Kidney (tissue), 14 donors: ENCODE results near the gene CKM. TPM values are rescaled to one million over a fixed set of nuclear protein-coding genes. Genes with fewer than 3 reads are reported as not detected.

Experiments
- DNase-seq, 5 donors: peaks; one replicate each; pipeline ENCODE4 v3.0.0-alpha.2; 2013 to 2020
- FAIRE-seq: peaks from 2 replicates; lab custom pipeline; 2012; peaks lifted over from hg19 to GRCh38; lab: Jason Lieb, UNC
- H3K27ac ChIP-seq, 2 donors: one replicate each; pipeline ENCODE4 v1.7.0; 2013; ENCODE audit warnings: low read depth in 2 of 2, low read length in 2 of 2, inconsistent platforms in 1 of 2
- H3K27me3 ChIP-seq: one replicate; pipeline ENCODE4 v1.7.1; 2013; ENCODE audit warnings: low read length, inconsistent platforms; ENCODE audit not compliant: control insufficient read depth, insufficient read depth
- H3K36me3 ChIP-seq, 3 donors: one replicate each; pipeline versions ENCODE4 v1.7.0 to v1.7.1; 2013; ENCODE audit warnings: low read length in 3 of 3, control low read depth in 1 of 3, inconsistent platforms in 1 of 3; ENCODE audit not compliant: insufficient read depth in 3 of 3, control insufficient read depth in 2 of 3
- H3K4me1 ChIP-seq, 3 donors: one replicate each; pipeline versions ENCODE4 v1.7.0 to v1.7.1; 2013; ENCODE audit warnings: low read length in 3 of 3, inconsistent platforms in 1 of 3, low read depth in 1 of 3; ENCODE audit not compliant: control insufficient read depth in 2 of 3, insufficient read depth in 2 of 3
- H3K4me3 ChIP-seq, 3 donors: one replicate each; pipeline versions ENCODE4 v1.7.0 to v1.8.1; 2013; ENCODE audit warnings: low read length in 3 of 3, control low read depth in 1 of 3, inconsistent platforms in 1 of 3
- H3K9ac ChIP-seq, 3 donors: one replicate each; pipeline versions ENCODE4 v1.7.0 to v1.7.1; 2013; ENCODE audit warnings: low read length in 3 of 3, control low read depth in 1 of 3, inconsistent platforms in 1 of 3
- H3K9me3 ChIP-seq, 3 donors: one replicate each; pipeline versions ENCODE4 v1.7.0 to v1.7.1; 2013; ENCODE audit warnings: low read length in 3 of 3, control low read depth in 1 of 3, inconsistent platforms in 1 of 3; ENCODE audit not compliant: control insufficient read depth in 2 of 3, insufficient read depth in 1 of 3
- CTCF ChIP-seq: IDR thresholded peaks from 3 replicates; pipeline ENCODE4 v1.5.1; 2012; ENCODE audit warnings: mild to moderate bottlenecking, moderate library complexity, borderline replicate concordance; ENCODE audit not compliant: insufficient read depth; ENCODE audit errors: extremely low read depth
- intact Hi-C: fragments of 100-400 bp; cut with DNase I; formaldehyde crosslinking; loops from one replicate; pipeline ENCODE4 v1.11.1; 2022
- polyA plus RNA-seq: library from polyadenylated mRNA; stranded (reverse); fragments of 350-450 nt; fragmentation: Illumina TruSeq; extraction: RNeasy Lipid Tissue Mini Kit (QIAGEN cat#74804); gene quantifications from one replicate; pipeline ENCODE4 v1.2.3, GENCODE V29; 2014; ENCODE audit warnings: low read depth, low replicate concordance; ENCODE audit not compliant: insufficient read depth
- total RNA-seq: library from RNA; stranded (reverse); fragmentation: NEBNext Ultra II Directional; extraction: Animal tissue kit (Norgen Biotek cat#: 25700); gene quantifications from one replicate; pipeline ENCODE4 v1.2.1, GENCODE V29; 2021
- donor health status: control.
- donor health status: control.
- donor health status: control.
- donor health status: control.
- donor health status: control.
- donor health status: DM: yes; HTN: yes; CAD: no.
- donor health status: Normal renal cell carcinoma (clear cell type).

The CKM gene
- total and polyA plus RNA-seq, 2 donors from 2014 or later: 1.3 TPM; not detected in 1

- Histone ChIP-seq H3K27me3 (no peaks in the 10 kb centered on the region), H3K36me3 (peaks cover 0 to 8% (median 3%) of the 10 kb centered on the region in 3 donors), H3K4me3 (no peak overlapping the region), H3K4me1 (no peaks in the 10 kb centered on the region), H3K9me3 (no peaks in the 10 kb centered on the region), H3K9ac (no peak overlapping the region), H3K27ac (no peak overlapping the region)
- intact Hi-C loops: no loop called here
- DNase-seq (no peak), FAIRE-seq (no peak)
- no peak for TF ChIP-seq CTCF
Measured at GRCh38 chr19:45354241-45354842, 31.7 kb upstream of the CKM start.

GRCh38 chr19:45352914-45353796, 30.5 kb upstream of the CKM start:
- H3K4me1 ChIP-seq: no peaks in the 10 kb centered on the region
- no peak overlapping the region for H3K4me3 ChIP-seq
- no peaks in the 10 kb centered on the region for H3K27me3 ChIP-seq
- no peak for FAIRE-seq
- peaks cover 0 to 8% (median 3%) of the 10 kb centered on the region in 3 donors for H3K36me3 ChIP-seq
- H3K9me3 ChIP-seq: no peaks in the 10 kb centered on the region
- TF ChIP-seq CTCF: no peak
- no peak overlapping the region for H3K27ac ChIP-seq
- DNase-seq: no peak
- no peak overlapping the region for H3K9ac ChIP-seq
- intact Hi-C loops: no loop called here

GRCh38 chr19:45352471-45352870, 29.8 kb upstream of the CKM start:
- Histone ChIP-seq H3K4me1 (no peaks in the 10 kb centered on the region), H3K36me3 (peaks cover 0 to 8% (median 3%) of the 10 kb centered on the region in 3 donors), H3K9me3 (no peaks in the 10 kb centered on the region), H3K9ac (no peak overlapping the region), H3K27me3 (no peaks in the 10 kb centered on the region), H3K4me3 (no peak overlapping the region), H3K27ac (no peak overlapping the region)
- DNase-seq (no peak), FAIRE-seq (no peak)
- TF ChIP-seq CTCF: no peak
- intact Hi-C loops: no loop called here
